Measurements from ENCODE around the gene STH. TPM values are rescaled to one million over a fixed set of nuclear protein-coding genes. Genes with fewer than 3 reads are reported as not detected.

STH gene
- total and polyA plus RNA-seq, 9 of the 15 experiments (the other 6 are each of a cell fraction or from before 2014, with no cell fraction given), result not detected

DNA sequence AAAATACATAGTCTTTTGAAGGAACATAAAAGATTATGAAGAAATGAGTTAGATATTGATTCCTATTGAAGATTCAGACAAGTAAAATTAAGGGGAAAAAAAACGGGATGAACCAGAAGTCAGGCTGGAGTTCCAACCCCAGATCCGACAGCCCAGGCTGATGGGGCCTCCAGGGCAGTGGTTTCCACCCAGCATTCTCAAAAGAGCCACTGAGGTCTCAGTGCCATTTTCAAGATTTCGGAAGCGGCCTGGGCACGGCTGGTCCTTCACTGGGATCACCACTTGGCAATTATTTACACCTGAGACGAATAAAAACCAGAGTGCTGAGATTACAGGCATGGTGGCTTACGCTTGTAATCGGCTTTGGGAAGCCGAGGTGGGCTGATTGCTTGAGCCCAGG, 9.5 kb downstream of the STH start (continued):
- TF ChIP-seq, protein P1, sequence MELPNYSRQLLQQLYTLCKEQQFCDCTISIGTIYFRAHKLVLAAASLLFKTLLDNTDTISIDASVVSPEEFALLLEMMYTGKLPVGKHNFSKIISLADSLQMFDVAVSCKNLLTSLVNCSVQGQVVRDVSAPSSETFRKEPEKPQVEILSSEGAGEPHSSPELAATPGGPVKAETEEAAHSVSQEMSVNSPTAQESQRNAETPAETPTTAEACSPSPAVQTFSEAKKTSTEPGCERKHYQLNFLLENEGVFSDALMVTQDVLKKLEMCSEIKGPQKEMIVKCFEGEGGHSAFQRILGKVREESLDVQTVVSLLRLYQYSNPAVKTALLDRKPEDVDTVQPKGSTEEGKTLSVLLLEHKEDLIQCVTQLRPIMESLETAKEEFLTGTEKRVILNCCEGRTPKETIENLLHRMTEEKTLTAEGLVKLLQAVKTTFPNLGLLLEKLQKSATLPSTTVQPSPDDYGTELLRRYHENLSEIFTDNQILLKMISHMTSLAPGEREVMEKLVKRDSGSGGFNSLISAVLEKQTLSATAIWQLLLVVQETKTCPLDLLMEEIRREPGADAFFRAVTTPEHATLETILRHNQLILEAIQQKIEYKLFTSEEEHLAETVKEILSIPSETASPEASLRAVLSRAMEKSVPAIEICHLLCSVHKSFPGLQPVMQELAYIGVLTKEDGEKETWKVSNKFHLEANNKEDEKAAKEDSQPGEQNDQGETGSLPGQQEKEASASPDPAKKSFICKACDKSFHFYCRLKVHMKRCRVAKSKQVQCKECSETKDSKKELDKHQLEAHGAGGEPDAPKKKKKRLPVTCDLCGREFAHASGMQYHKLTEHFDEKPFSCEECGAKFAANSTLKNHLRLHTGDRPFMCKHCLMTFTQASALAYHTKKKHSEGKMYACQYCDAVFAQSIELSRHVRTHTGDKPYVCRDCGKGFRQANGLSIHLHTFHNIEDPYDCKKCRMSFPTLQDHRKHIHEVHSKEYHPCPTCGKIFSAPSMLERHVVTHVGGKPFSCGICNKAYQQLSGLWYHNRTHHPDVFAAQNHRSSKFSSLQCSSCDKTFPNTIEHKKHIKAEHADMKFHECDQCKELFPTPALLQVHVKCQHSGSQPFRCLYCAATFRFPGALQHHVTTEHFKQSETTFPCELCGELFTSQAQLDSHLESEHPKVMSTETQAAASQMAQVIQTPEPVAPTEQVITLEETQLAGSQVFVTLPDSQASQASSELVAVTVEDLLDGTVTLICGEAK (IDR thresholded peaks at IDR 0.05), result no peak
- TF ChIP-seq, protein P1 (CRISPR knock-in tag; IDR thresholded peaks at IDR 0.05), result no peak
- TF ChIP-seq POLR2AphosphoS5 (IDR thresholded peaks at IDR 0.05; ENCODE audit: control insufficient read depth, insufficient read depth, low read depth, low read length) (no peak), ARID1B (IDR thresholded peaks at IDR 0.05) (no peak), ZNF324 (CRISPR knock-in tag; IDR thresholded peaks at IDR 0.05) (no peak), ZBTB1 (CRISPR knock-in tag; IDR thresholded peaks at IDR 0.05; ENCODE audit: borderline replicate concordance, low read depth) (no peak), SLC30A9 (CRISPR knock-in tag; IDR thresholded peaks at IDR 0.05) (no peak), PHB (CRISPR knock-in tag; IDR thresholded peaks at IDR 0.05) (no peak), TGIF2 (CRISPR knock-in tag; IDR thresholded peaks at IDR 0.05) (no peak), NFXL1 (CRISPR knock-in tag; IDR thresholded peaks at IDR 0.05) (no peak), ZNF282 (CRISPR knock-in tag; IDR thresholded peaks at IDR 0.05) (no peak), SP2 (IDR thresholded peaks at IDR 0.05; ENCODE audit: extremely low read depth, low read depth, low read length, poor library complexity, severe bottlenecking) (no peak), PHF20 (IDR thresholded peaks at IDR 0.05; ENCODE audit: partially characterized antibody) (no peak)
- TF ChIP-seq, protein P2, sequence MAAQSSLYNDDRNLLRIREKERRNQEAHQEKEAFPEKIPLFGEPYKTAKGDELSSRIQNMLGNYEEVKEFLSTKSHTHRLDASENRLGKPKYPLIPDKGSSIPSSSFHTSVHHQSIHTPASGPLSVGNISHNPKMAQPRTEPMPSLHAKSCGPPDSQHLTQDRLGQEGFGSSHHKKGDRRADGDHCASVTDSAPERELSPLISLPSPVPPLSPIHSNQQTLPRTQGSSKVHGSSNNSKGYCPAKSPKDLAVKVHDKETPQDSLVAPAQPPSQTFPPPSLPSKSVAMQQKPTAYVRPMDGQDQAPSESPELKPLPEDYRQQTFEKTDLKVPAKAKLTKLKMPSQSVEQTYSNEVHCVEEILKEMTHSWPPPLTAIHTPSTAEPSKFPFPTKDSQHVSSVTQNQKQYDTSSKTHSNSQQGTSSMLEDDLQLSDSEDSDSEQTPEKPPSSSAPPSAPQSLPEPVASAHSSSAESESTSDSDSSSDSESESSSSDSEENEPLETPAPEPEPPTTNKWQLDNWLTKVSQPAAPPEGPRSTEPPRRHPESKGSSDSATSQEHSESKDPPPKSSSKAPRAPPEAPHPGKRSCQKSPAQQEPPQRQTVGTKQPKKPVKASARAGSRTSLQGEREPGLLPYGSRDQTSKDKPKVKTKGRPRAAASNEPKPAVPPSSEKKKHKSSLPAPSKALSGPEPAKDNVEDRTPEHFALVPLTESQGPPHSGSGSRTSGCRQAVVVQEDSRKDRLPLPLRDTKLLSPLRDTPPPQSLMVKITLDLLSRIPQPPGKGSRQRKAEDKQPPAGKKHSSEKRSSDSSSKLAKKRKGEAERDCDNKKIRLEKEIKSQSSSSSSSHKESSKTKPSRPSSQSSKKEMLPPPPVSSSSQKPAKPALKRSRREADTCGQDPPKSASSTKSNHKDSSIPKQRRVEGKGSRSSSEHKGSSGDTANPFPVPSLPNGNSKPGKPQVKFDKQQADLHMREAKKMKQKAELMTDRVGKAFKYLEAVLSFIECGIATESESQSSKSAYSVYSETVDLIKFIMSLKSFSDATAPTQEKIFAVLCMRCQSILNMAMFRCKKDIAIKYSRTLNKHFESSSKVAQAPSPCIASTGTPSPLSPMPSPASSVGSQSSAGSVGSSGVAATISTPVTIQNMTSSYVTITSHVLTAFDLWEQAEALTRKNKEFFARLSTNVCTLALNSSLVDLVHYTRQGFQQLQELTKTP (IDR thresholded peaks at IDR 0.05; ENCODE audit: low read depth in 1 of 2, partially characterized antibody in 2 of 2), result no peak

All from K562 (cell line).